Activated T-helper 1 cell treated with anti-CD3 and anti-CD28 coated beads, Interleukin-12 subunit alpha, Interleukin-12 subunit beta, Interleukin-2, Interleukin-4 antibody, amounts not matched to agents 30 ng/mL and 10 ng/mL and 1 ng/mL, durations not matched to agents 14 hours and 24 hours and 36 hours (primary cell): ENCODE measurements around the gene TNFRSF8. TPM values are rescaled to one million over a fixed set of nuclear protein-coding genes. Genes with fewer than 3 reads are reported as not detected.

Experiments used
- DNase-seq: peaks from one replicate; pipeline ENCODE4 v3.0.0; 2021; ENCODE audit warnings: low spot score
- H3K27ac Mint-ChIP-seq: one replicate; pipeline ENCODE4 v1.8.0; 2021; ENCODE audit warnings: mild to moderate bottlenecking, mixed read lengths
- H3K27me3 Mint-ChIP-seq: one replicate; pipeline ENCODE4 v1.8.0; 2022; ENCODE audit warnings: mild to moderate bottlenecking, moderate library complexity, mixed read lengths; ENCODE audit not compliant: insufficient read depth
- H3K36me3 Mint-ChIP-seq: one replicate; pipeline ENCODE4 v1.8.0; 2021; ENCODE audit warnings: low read depth, mixed read lengths
- H3K4me1 Mint-ChIP-seq: one replicate; pipeline ENCODE4 v1.8.0; 2021; ENCODE audit warnings: low read depth, mixed read lengths
- H3K4me3 Mint-ChIP-seq: one replicate; pipeline ENCODE4 v1.8.0; 2021; ENCODE audit warnings: mild to moderate bottlenecking, moderate library complexity, mixed read lengths
- H3K9me3 Mint-ChIP-seq: one replicate; pipeline ENCODE4 v1.8.0; 2021; ENCODE audit warnings: mixed read lengths
- intact Hi-C: fragments of 100-400 bp; cut with micrococcal nuclease; formaldehyde crosslinking; loops from one replicate; pipeline ENCODE4 v1.15.1; 2024
- total RNA-seq: library from RNA; stranded (reverse); gene quantifications from 2 replicates; pipeline ENCODE4 v1.2.3, GENCODE V29; 2022

TNFRSF8 gene
- total RNA-seq, 1 donor from 2014 or later: 27.9 TPM

DNA sequence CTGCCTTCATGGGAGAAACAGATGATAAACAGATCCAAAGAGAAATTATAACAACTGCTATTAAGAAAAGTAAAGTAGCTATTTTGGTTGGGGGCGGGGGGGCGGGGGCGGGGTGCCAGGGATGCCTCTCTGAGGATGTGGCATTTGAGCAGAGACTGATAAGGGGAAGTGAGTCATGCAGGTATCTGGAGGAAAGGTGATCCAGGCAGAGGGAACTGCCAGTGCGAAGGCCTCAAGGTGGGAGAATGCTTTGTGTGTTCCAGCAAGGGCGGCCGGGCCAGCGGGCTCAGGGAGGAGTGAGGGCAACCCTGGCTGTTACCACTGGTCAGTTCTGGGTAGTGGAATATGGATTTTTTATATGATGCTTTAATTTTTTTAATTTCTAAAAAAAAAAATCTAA lies 96.7 kb downstream of the TNFRSF8 start:
- intact Hi-C loops: loop anchor here (5.0 to 10.0 kb wide), 5 partner anchors 113 to 355 kb away; partner anchors contain the start of genes CLCN6 and MTHFR
- Mint-ChIP-seq H3K27ac (peak overlapping the region; percentile 91), H3K27me3 (no peaks in the 10 kb centered on the region), H3K9me3 (no peaks in the 10 kb centered on the region), H3K4me1 (peaks cover 89% of the 10 kb centered on the region), H3K36me3 (peaks cover 5% of the 10 kb centered on the region), H3K4me3 (peak overlapping the region; percentile 49)
- DNase-seq: no peak

DNA sequence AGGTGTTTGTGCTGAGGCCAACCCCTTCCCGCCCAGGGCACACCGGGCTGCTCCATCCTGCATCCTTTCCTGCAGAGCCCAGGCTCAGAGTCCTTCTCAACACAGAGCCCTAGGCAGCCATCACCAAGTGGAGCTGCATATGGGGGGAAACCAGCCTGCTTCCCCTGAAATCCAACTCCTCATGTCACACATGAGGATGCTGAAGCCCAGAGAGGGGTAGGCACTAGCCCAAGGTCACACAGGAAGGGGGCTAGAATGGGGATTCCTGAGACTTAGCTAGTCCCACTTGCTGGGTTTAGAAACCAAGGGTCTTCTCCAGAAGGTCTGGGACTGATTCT lies 98.2 kb downstream of the TNFRSF8 start:
- H3K36me3 Mint-ChIP-seq: no peaks in the 10 kb centered on the region
- peak overlapping the region; percentile 69 for H3K4me3 Mint-ChIP-seq
- H3K4me1 Mint-ChIP-seq: peaks cover 86% of the 10 kb centered on the region
- no peak for DNase-seq
- no peaks in the 10 kb centered on the region for H3K9me3 Mint-ChIP-seq
- no peaks in the 10 kb centered on the region for H3K27me3 Mint-ChIP-seq
- peak overlapping the region; percentile 95 for H3K27ac Mint-ChIP-seq
- intact Hi-C loops: loop anchor here (1.0 to 10.0 kb wide), 4 partner anchors 43 to 356 kb away; partner anchors contain the start of genes CLCN6 and MTHFR

DNA sequence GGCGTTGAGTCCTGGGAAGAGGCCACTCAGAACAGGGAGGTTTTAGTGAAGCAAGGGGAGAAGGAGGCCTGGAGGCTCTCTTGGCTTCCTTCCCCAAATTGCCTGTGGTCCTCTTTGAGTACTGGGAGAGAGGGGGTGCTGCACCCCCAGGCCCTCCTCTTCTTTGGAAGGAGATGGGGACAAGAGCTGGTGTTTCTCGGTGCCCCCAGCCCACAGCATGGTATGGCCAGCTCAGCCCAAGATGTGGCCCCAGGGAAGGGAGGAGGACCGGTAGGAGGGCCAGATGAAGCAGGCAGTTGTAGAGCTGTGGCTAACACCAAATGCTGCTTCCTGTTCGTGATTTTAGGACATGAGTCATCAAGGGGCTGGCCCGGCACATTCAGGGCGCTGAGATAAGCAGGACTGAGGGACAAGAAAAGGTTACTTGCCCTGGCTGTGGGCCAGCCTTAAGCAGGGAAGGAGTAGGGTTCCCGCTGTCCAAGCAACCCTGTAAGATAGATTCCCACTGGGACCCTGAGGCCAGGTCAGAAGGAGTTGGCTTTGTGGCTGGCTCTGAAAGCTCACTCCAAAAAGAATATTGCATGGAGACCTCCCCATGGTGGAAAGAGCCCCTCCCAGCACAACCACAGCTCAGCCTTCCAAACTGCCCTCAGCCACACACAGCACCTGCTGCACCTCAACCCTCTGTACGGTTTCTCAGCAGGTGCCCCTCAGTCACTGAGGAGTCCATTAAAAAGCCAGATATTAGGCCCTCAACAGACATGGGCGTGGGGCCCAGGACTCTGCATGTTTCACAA lies 98.8 kb downstream of the TNFRSF8 start:
- H3K36me3 Mint-ChIP-seq: no peaks in the 10 kb centered on the region

DNA sequence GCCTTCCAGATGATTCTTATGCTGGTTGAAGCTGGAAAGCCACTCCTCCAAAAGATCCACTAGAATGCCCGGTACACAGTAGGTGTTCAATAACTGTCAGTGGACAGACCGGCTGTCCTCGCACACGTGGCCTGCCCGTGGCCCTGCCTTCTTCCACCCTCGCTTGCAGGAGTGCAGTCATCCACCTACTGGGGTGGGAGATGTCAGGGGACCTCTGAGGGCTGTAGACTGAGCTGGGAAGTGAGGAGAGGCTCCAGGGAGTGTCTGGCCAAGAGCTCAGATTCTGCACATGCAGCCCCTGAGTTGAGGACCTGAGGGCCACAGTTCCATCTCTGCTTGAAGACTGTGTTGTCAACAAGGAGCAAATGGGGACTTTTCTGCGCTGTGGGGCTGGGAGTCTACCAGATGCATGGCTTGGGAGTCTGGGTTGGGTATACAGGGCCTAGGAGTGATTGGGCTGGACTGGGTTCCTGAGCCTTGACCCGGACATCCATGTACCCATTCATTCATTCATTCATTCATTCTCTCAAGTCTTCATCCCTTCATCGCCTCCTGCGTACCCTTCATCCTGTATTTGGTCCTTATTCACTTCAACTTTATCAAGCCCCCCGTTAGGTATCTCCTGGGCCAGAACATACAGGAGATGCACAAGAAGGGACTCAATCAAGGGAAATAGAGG lies 99.5 kb downstream of the TNFRSF8 start:
- H3K4me3 Mint-ChIP-seq: peak overlapping the region; percentile 71
- peaks cover 78% of the 10 kb centered on the region for H3K4me1 Mint-ChIP-seq
- no peaks in the 10 kb centered on the region for H3K27me3 Mint-ChIP-seq
- no peaks in the 10 kb centered on the region for H3K9me3 Mint-ChIP-seq
- peaks cover 2% of the 10 kb centered on the region for H3K36me3 Mint-ChIP-seq
- DNase-seq: no peak
- H3K27ac Mint-ChIP-seq: peak overlapping the region; percentile 95
- intact Hi-C loops: loop anchor here (1.0 to 10.0 kb wide), 4 partner anchors 17 to 358 kb away; partner anchors contain the start of genes CLCN6 and MTHFR

More for the DNA sequence above, 98.8 kb downstream of the TNFRSF8 start:
- Mint-ChIP-seq H3K9me3 (no peaks in the 10 kb centered on the region), H3K27me3 (no peaks in the 10 kb centered on the region), H3K4me1 (peaks cover 82% of the 10 kb centered on the region), H3K4me3 (peak overlapping the region; percentile 69), H3K27ac (peak overlapping the region; percentile 95)
- intact Hi-C loops: loop anchor here (1.0 to 10.0 kb wide), 5 partner anchors 17 to 357 kb away; partner anchors contain the start of genes CLCN6 and MTHFR
- peak; percentile 79 for DNase-seq

DNA sequence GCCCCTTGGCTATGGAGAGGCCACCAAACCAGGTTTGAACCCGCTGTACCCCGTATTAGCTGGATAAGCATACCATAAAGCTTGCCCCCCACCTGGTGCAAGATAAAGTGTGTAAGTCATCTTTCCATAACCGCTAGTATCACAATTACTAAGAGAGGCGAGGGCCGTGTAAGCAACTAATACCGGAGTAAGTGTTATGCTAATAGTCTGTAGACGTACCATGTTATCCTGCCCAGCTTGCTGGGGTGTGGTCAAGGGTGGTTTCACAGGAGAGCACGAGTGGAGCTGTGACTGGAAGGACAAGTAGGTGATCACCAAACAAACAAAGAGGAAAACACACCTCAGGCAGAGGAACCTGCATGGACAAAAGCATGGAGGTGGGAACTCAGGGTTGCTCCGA lies 100.1 kb downstream of the TNFRSF8 start:
- H3K27me3 Mint-ChIP-seq: no peaks in the 10 kb centered on the region
- peaks cover 5% of the 10 kb centered on the region for H3K36me3 Mint-ChIP-seq
- no peak for DNase-seq
- H3K27ac Mint-ChIP-seq: peak overlapping the region; percentile 95
- peak overlapping the region; percentile 71 for H3K4me3 Mint-ChIP-seq
- intact Hi-C loops: loop anchor here (5.0 to 10.0 kb wide), 3 partner anchors 116 to 358 kb away; partner anchors contain the start of genes CLCN6 and MTHFR
- peaks cover 78% of the 10 kb centered on the region for H3K4me1 Mint-ChIP-seq
- no peaks in the 10 kb centered on the region for H3K9me3 Mint-ChIP-seq

DNA sequence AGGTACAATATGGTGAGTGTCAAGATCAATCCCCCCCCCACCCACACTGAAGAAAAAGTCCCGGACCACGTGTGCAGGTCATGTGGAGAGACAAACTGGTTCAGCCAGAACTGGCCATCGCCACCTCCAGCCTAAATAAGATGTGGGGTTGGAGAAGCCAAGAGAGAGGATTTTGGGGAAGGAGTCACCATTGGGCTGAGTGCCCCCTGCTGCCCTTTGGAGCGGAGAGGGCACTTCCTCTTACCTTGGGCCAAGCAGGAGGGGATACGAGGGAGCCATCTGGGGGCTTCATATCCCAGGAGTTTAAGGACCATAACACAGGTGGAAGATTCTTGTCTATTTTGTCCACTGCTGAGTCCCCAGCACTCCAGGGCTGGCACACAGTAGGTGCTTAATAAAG lies 101.1 kb downstream of the TNFRSF8 start:
- DNase-seq: no peak
- H3K9me3 Mint-ChIP-seq: no peaks in the 10 kb centered on the region
- H3K27ac Mint-ChIP-seq: no peak overlapping the region
- peak overlapping the region; percentile 45 for H3K4me3 Mint-ChIP-seq
- peaks cover 77% of the 10 kb centered on the region for H3K4me1 Mint-ChIP-seq
- intact Hi-C loops: loop anchor here (5.0 to 10.0 kb wide), 3 partner anchors 117 to 359 kb away; partner anchors contain the start of genes CLCN6 and MTHFR
- peaks cover 12% of the 10 kb centered on the region for H3K36me3 Mint-ChIP-seq
- no peaks in the 10 kb centered on the region for H3K27me3 Mint-ChIP-seq

DNA sequence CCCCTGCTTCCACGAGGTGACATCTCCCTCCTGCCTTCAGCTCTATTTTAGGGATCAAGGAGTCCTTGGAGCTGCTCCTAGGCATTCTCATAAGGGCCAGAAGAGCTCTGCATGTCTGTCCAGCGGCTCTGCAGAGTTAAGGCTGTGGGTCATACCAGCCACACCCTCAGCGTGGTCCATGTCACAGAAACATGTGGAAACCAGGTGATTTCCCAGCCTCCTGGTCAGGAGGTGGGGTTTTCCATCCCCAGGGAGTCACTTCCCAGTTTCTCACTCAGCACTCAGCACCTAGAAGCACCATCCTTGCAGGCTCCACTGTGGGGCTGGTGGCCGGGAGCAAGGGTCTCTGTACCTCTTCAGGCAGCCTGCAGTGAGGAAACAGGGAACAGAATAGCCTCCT lies 102.2 kb downstream of the TNFRSF8 start:
- intact Hi-C loops: loop anchor here (10.0 kb wide), 2 partner anchors 349 to 361 kb away; partner anchors contain the start of genes CLCN6 and MTHFR
- Mint-ChIP-seq H3K27me3 (no peaks in the 10 kb centered on the region), H3K36me3 (peaks cover 22% of the 10 kb centered on the region), H3K9me3 (no peaks in the 10 kb centered on the region), H3K4me3 (peak overlapping the region; percentile 84), H3K4me1 (peaks cover 83% of the 10 kb centered on the region), H3K27ac (no peak overlapping the region)
- DNase-seq: no peak

DNA sequence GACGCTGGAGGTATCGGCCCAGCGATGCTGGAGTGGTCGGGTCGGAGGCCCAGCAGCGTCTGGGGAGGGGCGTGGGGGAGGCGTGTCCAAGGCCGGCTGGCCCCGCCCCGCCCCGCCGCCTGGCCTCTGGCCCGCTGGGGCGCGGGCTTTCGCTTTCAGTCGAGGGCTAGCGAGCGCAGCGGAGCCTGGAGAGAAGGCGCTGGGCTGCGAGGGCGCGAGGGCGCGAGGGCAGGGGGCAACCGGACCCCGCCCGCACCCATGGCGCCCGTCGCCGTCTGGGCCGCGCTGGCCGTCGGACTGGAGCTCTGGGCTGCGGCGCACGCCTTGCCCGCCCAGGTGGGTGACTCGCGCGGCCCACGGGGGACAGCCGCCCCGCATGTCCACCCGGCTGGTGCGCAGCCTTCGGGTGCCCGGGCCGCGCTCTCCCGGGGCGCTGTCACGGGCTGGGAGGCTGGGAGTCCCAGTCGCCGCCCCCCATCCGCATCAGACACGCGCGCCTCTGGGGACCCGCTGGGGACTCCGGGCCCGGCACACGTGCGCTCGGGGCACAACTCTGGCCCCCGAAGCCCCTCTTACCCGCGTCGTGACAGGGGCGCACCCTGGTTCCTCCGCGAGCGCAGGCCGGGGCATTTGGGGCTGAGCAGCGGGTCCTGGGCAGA lies 103.9 kb downstream of the TNFRSF8 start, which contains the start of gene TNFRSF1B:
TNFRSF1B (plus strand) TSS at position 158 of the 659 bp plus-strand sequence; CDS start at position 259, 101 bp downstream.
- Mint-ChIP-seq H3K9me3 (peaks cover 4% of the 10 kb centered on the region), H3K36me3 (peaks cover 33% of the 10 kb centered on the region), H3K27me3 (no peaks in the 10 kb centered on the region), H3K4me3 (peak within 1 kb of the TSS; percentile 100), H3K4me1 (peaks cover 85% of the 10 kb centered on the region), H3K27ac (peak within 1 kb of the TSS; percentile 99)
- DNase-seq: peak; percentile 74
- intact Hi-C loops: loop anchor here (1.0 to 10.0 kb wide), 7 partner anchors 10 to 362 kb away; partner anchors contain the start of genes CLCN6 and MTHFR

DNA sequence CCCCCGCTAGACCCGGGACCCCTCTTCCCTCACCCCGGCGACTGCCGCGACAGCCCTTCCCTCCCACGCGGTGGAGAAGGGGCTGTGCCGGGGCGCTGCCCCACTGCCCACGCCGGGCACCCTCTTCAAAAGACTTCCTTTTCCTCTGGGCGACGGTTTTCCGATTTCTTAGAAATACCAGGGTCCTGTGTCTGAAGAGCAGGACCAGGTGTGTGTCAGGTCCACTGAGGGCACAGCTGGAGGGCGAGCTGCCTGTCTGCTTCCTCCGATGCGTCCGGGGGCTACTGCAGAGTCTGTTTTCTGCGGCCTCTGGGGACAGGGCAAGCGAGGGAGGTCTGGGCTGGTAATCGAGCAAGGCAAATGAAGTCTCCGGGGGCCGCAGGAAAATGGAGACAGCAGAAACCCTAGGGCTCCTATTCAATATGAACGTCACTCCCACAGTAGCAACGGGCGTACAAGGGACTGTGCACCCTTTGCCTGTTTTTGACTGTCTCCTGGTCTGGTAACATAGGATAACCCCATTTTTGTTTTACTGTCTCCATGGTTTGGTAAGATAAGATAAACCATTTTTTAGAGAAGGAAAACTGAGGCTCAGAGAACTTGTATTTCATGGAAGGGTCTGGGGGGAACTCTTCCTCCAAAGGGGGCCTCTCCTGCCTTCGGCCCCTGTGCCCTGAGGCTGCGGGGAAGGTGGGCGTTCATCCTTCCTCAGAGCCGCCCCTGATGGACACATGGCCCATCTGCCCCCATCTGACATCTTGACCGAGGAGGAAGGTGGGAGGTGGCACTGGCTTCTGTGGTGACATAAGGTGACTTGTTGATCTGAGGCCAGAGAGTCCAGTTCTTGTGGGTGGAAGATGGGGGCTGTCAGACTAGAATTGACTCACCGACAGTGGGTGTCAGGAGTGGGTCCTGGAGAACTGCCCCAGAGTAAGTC lies 104.7 kb downstream of the TNFRSF8 start:
- Mint-ChIP-seq H3K36me3 (peaks cover 35% of the 10 kb centered on the region), H3K9me3 (peaks cover 4% of the 10 kb centered on the region), H3K27ac (peak overlapping the region; percentile 99), H3K27me3 (no peaks in the 10 kb centered on the region), H3K4me1 (peaks cover 85% of the 10 kb centered on the region), H3K4me3 (peak overlapping the region; percentile 100)
- DNase-seq: no peak
- intact Hi-C loops: loop anchor here (1.0 to 10.0 kb wide), 6 partner anchors 12 to 363 kb away; partner anchors contain the start of genes CLCN6 and MTHFR

DNA sequence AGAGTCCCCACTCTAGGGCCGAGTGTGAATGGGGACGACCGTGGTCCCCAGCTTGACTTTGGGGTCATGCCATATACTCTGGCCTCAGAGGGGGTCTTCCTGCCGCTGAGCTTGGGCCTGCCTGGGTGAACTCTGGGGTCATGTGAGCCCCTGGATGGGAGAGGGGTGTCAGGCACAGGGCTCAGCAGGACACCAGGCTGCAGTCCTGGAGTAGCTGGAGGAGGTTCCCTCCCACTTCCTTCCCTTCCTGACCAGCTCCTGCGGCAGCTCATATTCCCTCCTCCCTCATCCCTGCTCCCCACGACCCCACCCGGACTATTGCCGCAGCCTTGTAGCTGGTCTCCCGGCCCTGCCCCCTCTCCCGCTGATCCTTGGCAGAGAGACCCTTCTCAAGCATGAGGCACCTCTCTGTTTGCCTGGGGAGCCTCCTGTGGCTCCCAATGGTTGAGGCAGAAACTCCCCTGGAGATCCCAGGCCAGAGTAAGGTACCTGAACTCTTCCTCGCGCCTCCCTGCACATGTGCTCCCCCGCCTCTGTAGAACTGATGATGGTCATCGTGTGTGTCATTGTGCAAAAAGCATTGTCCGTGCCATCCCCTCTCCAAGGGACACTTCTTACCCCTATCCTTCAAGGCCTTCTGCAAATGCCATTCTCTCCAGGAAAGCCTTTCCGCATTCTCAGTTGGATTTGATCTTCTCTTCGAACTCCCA lies 105.5 kb downstream of the TNFRSF8 start:
- peak overlapping the region; percentile 100 for H3K4me3 Mint-ChIP-seq
- H3K27me3 Mint-ChIP-seq: no peaks in the 10 kb centered on the region
- H3K36me3 Mint-ChIP-seq: peaks cover 37% of the 10 kb centered on the region
- peaks cover 85% of the 10 kb centered on the region for H3K4me1 Mint-ChIP-seq
- H3K9me3 Mint-ChIP-seq: peaks cover 4% of the 10 kb centered on the region
- peak overlapping the region; percentile 99 for H3K27ac Mint-ChIP-seq
- no peak for DNase-seq
- intact Hi-C loops: loop anchor here (10.0 kb wide), 2 partner anchors 346 to 364 kb away; partner anchors contain the start of genes CLCN6 and MTHFR
